ENCODE data around the gene ADCY10.
"Not testable (repeated sequence)": the region's sequence is repeated elsewhere in the genome, so short reads cannot be mapped to it uniquely, and the experiment has no call there.

The ADCY10 gene

GRCh38 chr1:167880580-167881021 is 33.3 kb downstream of the ADCY10 start:
- no peak for DNase-seq

- DNase-seq = no peak
These were observed 34.4 kb downstream of the ADCY10 start for GRCh38 chr1:167879508-167879907.

- DNase-seq = no peak
These were observed 35.4 kb downstream of the ADCY10 start for GRCh38 chr1:167878372-167879160.

GRCh38 chr1:167876597-167877175 is 37.2 kb downstream of the ADCY10 start:
- DNase-seq = no peak

GRCh38 chr1:167871331-167871730 is 42.6 kb downstream of the ADCY10 start:
- no peak for DNase-seq

GRCh38 chr1:167869157-167870001 is 44.6 kb downstream of the ADCY10 start:
- not testable (repeated sequence) for DNase-seq

GRCh38 chr1:167866739-167867414 is 47.1 kb downstream of the ADCY10 start:
- not testable (repeated sequence) for DNase-seq

GRCh38 chr1:167866326-167866725 is 47.6 kb downstream of the ADCY10 start:
- DNase-seq = not testable (repeated sequence)

GRCh38 chr1:167865804-167866308 is 48.1 kb downstream of the ADCY10 start:
- not testable (repeated sequence) for DNase-seq

GRCh38 chr1:167865193-167865592 is 48.7 kb downstream of the ADCY10 start:
- DNase-seq = not testable (repeated sequence)

- no peak for DNase-seq
These were observed 49.4 kb downstream of the ADCY10 start for GRCh38 chr1:167864392-167865032.

GRCh38 chr1:167863921-167864279 is 50.0 kb downstream of the ADCY10 start:
- no peak for DNase-seq

GRCh38 chr1:167863191-167863920 is 50.6 kb downstream of the ADCY10 start:
- DNase-seq = not testable (repeated sequence)

- no peak for DNase-seq
These were observed 51.4 kb downstream of the ADCY10 start for GRCh38 chr1:167862432-167863076.

GRCh38 chr1:167861664-167862381 is 52.1 kb downstream of the ADCY10 start:
- DNase-seq = no peak

GRCh38 chr1:167860231-167860923 is 53.6 kb downstream of the ADCY10 start:
- DNase-seq = no peak

- DNase-seq = no peak
These were observed 57.1 kb downstream of the ADCY10 start for GRCh38 chr1:167856711-167857418.

- DNase-seq = no peak
These were observed 59.8 kb downstream of the ADCY10 start for GRCh38 chr1:167854184-167854583.

- DNase-seq = no peak
These were observed 64.3 kb downstream of the ADCY10 start for GRCh38 chr1:167849666-167850065.
